Mononuclear cell (primary cell): ENCODE measurements around the gene TRPM2. TPM values are rescaled to one million over a fixed set of nuclear protein-coding genes. Genes with fewer than 3 reads are reported as not detected.
"Not testable (repeated sequence)": the region's sequence is repeated elsewhere in the genome, so short reads cannot be mapped to it uniquely, and the experiment has no call there.

Experiments used
- H3K27me3 ChIP-seq: 2 replicates; pipeline ENCODE4 v1.6.0; 2011; ENCODE audit warnings: low read length, control low read depth; ENCODE audit not compliant: insufficient read depth
- H3K4me1 ChIP-seq: 2 replicates; pipeline ENCODE4 v1.5.1; 2011; ENCODE audit warnings: mild to moderate bottlenecking, low read length, control low read depth; ENCODE audit not compliant: insufficient read depth
- H3K4me3 ChIP-seq: 2 replicates; pipeline ENCODE4 v1.5.1; 2011; ENCODE audit warnings: mild to moderate bottlenecking, low read length, moderate library complexity
- H3K9me3 ChIP-seq: 2 replicates; pipeline ENCODE4 v1.5.1; 2011; ENCODE audit warnings: low read depth, mild to moderate bottlenecking, control low read depth, low read length
- total RNA-seq: library from RNA; depleted of rRNA; stranded (reverse); fragments of >200 nt; gene quantifications from one replicate; pipeline ENCODE4 v1.2.3, GENCODE V29; 2012

Gene TRPM2
- total RNA-seq, 1 donor: 2.2 TPM

DNA sequence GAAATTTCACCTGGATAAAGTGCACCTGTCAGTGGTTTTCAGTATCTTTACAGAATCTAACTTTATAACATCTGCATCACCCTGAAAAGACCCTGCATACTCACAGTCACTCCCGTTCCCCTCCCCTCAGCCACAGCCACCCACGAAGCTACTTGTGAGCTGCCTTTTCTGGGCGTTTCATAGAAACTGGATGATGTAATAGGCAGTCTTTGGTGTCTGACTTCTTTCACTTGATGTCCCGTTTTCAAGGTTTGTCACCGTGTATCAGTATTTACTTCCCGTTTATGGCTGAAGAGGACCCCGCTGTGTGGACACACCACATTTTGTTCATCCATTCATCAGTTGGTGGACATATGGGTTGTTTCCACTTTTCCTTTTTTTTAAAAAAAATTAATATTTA lies 54.1 kb downstream of the TRPM2 start:
- H3K9me3 ChIP-seq: no peaks in the 10 kb centered on the region
- H3K4me3 ChIP-seq: no peak overlapping the region
- H3K27me3 ChIP-seq: no peaks in the 10 kb centered on the region
- H3K4me1 ChIP-seq: no peaks in the 10 kb centered on the region

- Histone ChIP-seq H3K9me3 (no peaks in the 10 kb centered on the region), H3K4me1 (no peaks in the 10 kb centered on the region), H3K4me3 (no peak overlapping the region), H3K27me3 (no peaks in the 10 kb centered on the region)
Observed at GRCh38 chr21:44408226-44408625, 54.8 kb downstream of the TRPM2 start.

DNA sequence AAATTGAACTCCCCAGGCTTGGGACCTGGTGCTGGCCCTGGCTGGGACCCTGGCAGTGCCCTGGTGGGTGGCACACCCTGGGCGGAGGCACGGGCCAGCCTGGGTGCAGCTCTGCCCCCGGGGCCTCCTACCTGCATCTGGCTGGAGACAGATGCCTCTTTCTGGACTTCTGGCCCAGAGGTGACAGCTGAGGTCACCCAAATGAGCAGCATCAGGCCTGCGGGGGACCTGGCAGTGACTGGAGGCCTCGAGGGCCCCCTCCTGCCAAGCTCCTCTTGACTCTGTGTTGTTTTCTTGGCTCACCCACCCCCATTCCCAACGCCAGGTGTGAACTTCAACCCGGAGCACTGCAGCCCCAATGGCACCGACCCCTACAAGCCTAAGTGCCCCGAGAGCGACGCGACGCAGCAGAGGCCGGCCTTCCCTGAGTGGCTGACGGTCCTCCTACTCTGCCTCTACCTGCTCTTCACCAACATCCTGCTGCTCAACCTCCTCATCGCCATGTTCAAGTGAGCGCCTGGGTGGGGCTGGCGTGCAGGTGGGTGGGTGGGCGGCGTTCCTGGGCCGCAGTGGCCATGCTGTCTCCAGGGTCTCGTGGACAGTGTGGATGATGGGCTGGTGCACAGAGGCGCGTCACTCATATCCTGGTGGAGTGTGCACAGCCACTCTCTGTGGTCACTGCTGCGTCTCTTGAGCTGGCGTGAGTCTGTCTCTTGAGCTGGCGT lies 60.3 kb downstream of the TRPM2 start:
- H3K4me3 ChIP-seq: no peak overlapping the region
- no peaks in the 10 kb centered on the region for H3K9me3 ChIP-seq
- H3K4me1 ChIP-seq: no peaks in the 10 kb centered on the region
- no peaks in the 10 kb centered on the region for H3K27me3 ChIP-seq

DNA sequence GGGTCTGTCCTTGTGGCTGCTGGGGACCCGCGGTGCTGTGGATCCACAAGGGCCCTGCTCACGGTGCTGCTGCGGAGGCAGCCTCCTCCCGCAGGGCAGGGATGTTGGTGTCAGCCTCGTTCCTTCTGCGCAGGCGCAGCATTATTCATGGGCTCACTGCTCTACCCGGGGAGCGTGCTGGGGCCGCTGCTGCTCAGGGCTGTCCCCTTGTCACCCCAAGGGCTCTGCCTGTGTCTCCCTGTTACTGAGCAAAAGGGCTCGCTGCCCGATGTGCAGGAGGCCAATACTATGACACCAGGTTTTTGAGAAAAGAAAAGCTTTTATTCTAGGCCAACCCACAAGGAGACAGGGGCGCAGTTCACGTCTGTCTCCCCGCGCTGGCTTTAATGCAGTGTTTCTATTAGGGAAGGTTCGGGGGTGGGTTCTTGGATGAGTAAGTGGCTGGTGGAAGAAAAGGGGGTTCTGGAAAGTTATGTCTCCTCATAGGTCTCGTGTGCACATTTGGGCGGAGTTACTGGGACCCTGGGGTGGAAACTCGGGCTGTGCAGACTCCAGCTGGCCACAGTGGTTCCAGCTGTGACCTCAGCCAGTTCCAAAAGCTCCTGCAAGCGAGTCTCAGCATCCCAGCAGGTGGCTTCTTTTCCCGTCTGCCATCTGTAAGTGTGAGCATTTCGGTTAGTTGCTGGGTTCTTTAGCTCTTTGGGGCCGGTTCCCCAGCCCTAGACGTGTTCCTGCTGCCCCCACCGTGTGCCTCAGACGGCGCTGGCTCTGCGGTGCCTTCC lies 61.1 kb downstream of the TRPM2 start:
- no peaks in the 10 kb centered on the region for H3K9me3 ChIP-seq
- no peaks in the 10 kb centered on the region for H3K4me1 ChIP-seq
- H3K27me3 ChIP-seq: no peaks in the 10 kb centered on the region
- H3K4me3 ChIP-seq: no peak overlapping the region

- no peak overlapping the region for H3K4me3 ChIP-seq
- H3K9me3 ChIP-seq: no peaks in the 10 kb centered on the region
- H3K4me1 ChIP-seq: no peaks in the 10 kb centered on the region
Observed at GRCh38 chr21:44415073-44416025, 61.9 kb downstream of the TRPM2 start.

GRCh38 chr21:44416193-44416592 lies 62.8 kb downstream of the TRPM2 start:
- no peaks in the 10 kb centered on the region for H3K9me3 ChIP-seq
- H3K27me3 ChIP-seq: no peaks in the 10 kb centered on the region
- no peaks in the 10 kb centered on the region for H3K4me1 ChIP-seq
- no peak overlapping the region for H3K4me3 ChIP-seq

More at GRCh38 chr21:44415073-44416025, 61.9 kb downstream of the TRPM2 start:
- H3K27me3 ChIP-seq: no peaks in the 10 kb centered on the region

- not testable (repeated sequence) for H3K4me3 ChIP-seq, H3K4me1 ChIP-seq, H3K9me3 ChIP-seq, H3K27me3 ChIP-seq
Observed at GRCh38 chr21:44417621-44418107, 64.2 kb downstream of the TRPM2 start.

DNA sequence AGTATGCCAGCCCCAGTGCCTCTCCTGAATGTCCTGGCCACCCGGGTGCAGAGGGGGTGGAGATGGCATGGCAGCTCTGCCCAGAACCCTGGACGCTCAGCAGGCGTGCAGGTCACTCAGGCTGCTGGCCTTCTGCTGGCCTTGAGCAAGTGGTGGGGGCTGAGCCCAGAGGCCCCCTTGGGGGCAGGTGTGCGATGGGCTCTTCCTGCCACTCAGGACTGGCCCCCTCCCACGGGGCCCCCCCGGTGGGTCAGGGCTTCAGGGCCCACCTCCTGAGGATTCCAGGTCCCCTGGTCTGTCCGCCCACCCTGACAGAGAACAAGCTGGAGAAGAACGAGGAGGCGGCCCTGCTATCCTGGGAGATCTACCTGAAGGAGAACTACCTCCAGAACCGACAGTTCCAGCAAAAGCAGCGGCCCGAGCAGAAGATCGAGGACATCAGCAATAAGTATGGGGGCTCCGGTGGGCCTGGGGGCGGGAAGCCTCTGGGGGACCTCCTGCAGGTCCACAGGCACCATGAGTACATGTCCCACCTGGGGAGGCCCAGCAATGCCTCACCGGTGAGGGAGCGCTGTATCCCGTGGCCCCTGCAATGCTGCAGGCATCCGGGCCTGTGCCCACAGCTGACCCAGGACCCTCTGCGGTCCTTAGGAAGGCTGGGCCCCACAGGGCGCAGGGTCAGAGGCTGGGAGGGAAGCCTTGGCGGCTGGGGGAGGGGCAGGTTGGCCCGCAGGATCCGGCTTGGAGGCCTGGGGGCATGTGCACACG lies 64.9 kb downstream of the TRPM2 start:
- Histone ChIP-seq H3K27me3 (no peaks in the 10 kb centered on the region), H3K9me3 (no peaks in the 10 kb centered on the region), H3K4me1 (no peaks in the 10 kb centered on the region), H3K4me3 (no peak overlapping the region)

DNA sequence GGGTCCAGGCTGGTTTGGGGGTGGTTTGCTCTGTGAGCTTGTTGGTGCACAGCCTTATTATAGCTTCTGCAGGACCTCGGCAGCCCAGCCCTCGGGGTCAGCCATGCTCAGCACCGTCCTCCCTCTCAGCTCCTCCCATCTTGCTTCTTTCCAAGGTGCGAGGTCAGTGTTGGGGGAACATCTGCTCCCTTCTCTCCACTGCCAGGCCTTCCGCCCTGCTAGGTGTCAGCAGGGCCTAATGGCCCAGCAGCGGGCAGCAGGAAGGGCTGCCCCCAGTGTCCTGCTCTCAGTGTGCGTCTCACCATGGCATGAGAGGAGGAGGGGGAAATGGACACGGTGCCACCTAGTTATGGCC lies 65.4 kb downstream of the TRPM2 start:
- Histone ChIP-seq H3K9me3 (no peaks in the 10 kb centered on the region), H3K27me3 (no peaks in the 10 kb centered on the region), H3K4me3 (no peak overlapping the region), H3K4me1 (no peaks in the 10 kb centered on the region)

- Histone ChIP-seq H3K9me3 (no peaks in the 10 kb centered on the region), H3K4me1 (no peaks in the 10 kb centered on the region), H3K4me3 (no peak overlapping the region), H3K27me3 (no peaks in the 10 kb centered on the region)
Observed at GRCh38 chr21:44419679-44420078, 66.3 kb downstream of the TRPM2 start.

DNA sequence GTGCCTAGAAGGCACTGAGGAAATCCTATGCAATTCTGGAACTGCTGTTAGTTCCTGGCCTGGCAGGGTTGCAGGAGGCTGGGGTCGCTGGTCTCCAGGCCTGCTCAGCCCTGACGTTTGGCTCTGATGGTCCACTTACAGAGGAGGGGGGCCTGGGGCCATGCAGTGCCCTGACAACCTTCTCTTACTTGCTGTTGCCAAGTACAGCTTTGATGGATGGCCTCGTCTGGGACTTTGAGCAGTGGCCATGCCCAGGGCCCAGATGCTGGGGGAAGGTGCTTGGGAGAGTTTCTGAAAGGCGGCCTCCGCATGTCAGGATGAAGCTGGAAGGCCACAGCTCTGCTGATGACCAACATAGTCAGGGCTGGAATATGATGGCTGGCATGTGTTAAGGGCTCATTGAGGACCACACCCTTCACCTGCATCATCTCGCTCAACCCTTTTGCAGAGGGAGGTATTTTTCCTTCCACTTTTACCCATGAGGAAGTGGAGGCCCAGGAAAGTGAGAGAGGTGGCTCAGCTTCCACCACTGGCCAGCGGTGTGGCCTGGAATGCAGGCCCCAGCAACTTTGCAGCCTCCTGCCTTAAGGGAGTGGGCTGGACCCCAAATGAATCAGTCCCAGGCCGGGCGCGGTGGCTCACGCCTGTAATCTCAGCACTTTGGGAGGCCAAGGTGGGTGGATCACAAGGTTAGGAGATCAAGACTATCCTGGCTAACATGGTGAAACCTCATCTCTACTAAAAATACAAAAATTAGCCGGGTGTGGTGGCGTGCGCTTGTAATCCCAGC lies 67.2 kb downstream of the TRPM2 start:
- H3K4me3 ChIP-seq: no peak overlapping the region
- no peaks in the 10 kb centered on the region for H3K27me3 ChIP-seq
- H3K4me1 ChIP-seq: no peaks in the 10 kb centered on the region
- H3K9me3 ChIP-seq: no peaks in the 10 kb centered on the region

DNA sequence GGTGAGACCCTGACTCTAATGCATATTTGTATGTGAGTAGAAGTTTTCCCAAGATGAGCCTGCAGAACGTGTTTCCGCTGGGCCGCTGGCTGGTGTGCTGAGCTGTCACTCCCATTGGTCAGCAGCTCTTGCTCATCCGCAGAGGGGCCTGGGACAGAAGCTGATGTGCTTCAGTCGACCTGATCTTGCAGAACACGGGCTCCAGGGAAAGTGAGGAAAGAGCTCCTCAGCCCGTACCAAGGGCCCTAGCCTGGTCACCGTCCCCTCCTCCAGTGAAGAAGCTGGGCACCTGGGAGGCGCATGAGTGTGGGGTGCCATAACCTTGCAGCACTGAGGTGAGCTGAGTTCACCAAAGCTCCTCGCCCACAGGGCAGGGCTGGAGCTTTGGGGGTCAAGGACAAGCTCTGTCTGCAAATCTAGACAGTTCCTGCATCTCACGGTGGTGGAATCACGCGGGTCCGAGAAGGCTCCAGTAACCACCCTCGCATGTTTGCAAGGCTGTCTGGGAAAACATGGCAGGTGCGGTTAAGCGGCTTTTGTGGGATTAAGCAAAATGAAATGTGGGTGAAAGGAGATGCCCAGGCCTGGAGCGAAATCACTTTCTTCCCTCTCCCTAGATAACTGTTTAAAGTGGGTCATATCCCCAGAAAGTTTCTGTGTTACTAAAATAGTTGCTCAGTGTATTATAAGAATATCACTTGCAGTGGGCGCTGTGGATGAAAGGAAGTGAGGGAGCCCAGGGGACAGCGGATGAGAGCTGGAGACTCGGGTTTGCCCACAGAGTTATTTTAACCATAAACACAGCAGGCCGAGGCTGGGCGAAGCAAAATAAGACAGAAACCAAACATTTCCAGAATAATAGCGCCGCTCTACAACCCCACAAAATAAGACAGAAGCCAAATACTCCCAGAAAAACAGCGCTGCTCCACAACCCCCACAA lies 68.8 kb downstream of the TRPM2 start:
- Histone ChIP-seq H3K4me1 (no peaks in the 10 kb centered on the region), H3K9me3 (no peaks in the 10 kb centered on the region), H3K4me3 (no peak overlapping the region), H3K27me3 (no peaks in the 10 kb centered on the region)

DNA sequence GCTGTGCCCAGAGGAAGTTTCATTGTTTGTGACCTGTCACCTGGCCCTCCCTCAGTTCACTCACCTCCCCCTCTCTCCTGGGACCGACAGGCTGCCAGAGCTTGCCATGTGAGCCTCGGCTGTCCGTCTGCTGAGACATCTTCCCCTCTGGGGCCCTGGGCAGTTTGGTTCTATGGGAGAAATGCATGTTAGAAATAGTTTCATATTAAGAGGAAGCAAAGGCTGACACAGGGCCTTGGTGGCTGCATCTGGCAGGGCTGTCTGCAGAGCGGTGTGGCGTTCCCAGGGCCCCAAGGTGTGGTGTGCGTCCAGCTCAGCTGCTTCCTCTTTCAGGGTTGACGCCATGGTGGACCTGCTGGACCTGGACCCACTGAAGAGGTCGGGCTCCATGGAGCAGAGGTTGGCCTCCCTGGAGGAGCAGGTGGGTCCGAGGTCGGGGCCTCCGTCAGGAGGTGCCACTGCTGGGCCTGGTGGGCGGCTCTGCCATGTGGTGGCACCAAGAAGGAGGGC lies 69.9 kb downstream of the TRPM2 start:
- Histone ChIP-seq H3K27me3 (no peaks in the 10 kb centered on the region), H3K4me1 (no peaks in the 10 kb centered on the region), H3K4me3 (no peak overlapping the region), H3K9me3 (no peaks in the 10 kb centered on the region)
